SK-N-SH (cell line): Measurements from ENCODE around the gene PHTF1. TPM values are rescaled to one million over a fixed set of nuclear protein-coding genes. Genes with fewer than 3 reads are reported as not detected.

Source experiments
- CTCF ChIA-PET: fragments of 300-600, 350-600 bp; formaldehyde crosslinking; extraction: SDS; loops from one replicate; lab custom pipeline; 2021; lab: Yijun Ruan, JAX
- POLR2A ChIA-PET: fragments of 350-600 bp; sonication (Branson Sonifier 250); formaldehyde crosslinking; extraction: SDS; loops from one replicate; lab custom pipeline; 2020; ENCODE audit warnings: antibody characterized with exemption, inconsistent platforms; lab: Yijun Ruan, JAX
- DNase-seq: peaks from one replicate; pipeline ENCODE4 v3.0.0; 2012
- H2AFZ ChIP-seq: fragments of 200-600 bp; sonication (generic); 2 replicates; pipeline ENCODE4 v1.8.1; 2016; ENCODE audit warnings: antibody characterized with exemption, mild to moderate bottlenecking, low read depth
- H3F3A ChIP-seq: fragments of 200-600 bp; sonication (generic); replicated peaks from 2 replicates; pipeline ENCODE3; 2016; ENCODE audit warnings: antibody characterized with exemption, mild to moderate bottlenecking; ENCODE audit not compliant: insufficient read depth
- H3K27ac ChIP-seq, 2 experiments: fragments of 200-500 bp in 1 of 2; fragments of 200-600 bp in 1 of 2; sonication (Bioruptor generic) in 1 of 2; sonication (generic), shearing (Covaris generic) in 1 of 2; 2 replicates each; pipeline versions ENCODE4 v1.5.1 to v1.6.1; 2014 to 2016; ENCODE audit warnings: low read depth in 2 of 2, inconsistent platforms in 1 of 2, low read length in 1 of 2, mild to moderate bottlenecking in 1 of 2, mixed read lengths in 1 of 2
- H3K27me3 ChIP-seq: fragments of 200-600 bp; sonication (generic), shearing (Covaris generic); 2 replicates; pipeline ENCODE4 v1.6.1; 2016; ENCODE audit warnings: mixed run types; ENCODE audit not compliant: insufficient read depth
- H3K36me3 ChIP-seq, 2 experiments: fragments of 200-500 bp in 1 of 2; fragments of 200-600 bp in 1 of 2; sonication (Bioruptor generic) in 1 of 2; sonication (generic) in 1 of 2; replicated peaks in 1 of 2; 2 replicates each; pipeline versions ENCODE3 to v1.5.1; 2014 to 2016; ENCODE audit warnings: low read length in 1 of 2, mild to moderate bottlenecking in 1 of 2; ENCODE audit not compliant: insufficient read depth in 2 of 2, control insufficient read depth in 1 of 2
- H3K4me1 ChIP-seq, 2 experiments: fragments of 200-500 bp in 1 of 2; fragments of 200-600 bp in 1 of 2; sonication (Bioruptor generic) in 1 of 2; sonication (generic), shearing (Covaris generic) in 1 of 2; 2 replicates each; pipeline versions ENCODE4 v1.5.1 to v1.6.1; 2014 to 2016; ENCODE audit warnings: low read depth in 1 of 2, low read length in 1 of 2, mixed run types in 1 of 2; ENCODE audit not compliant: insufficient read depth in 2 of 2, control insufficient read depth in 1 of 2
- H3K4me2 ChIP-seq: fragments of 200-600 bp; sonication (generic), shearing (Covaris generic); 2 replicates; pipeline ENCODE4 v1.6.1; 2017; ENCODE audit warnings: mixed run types
- H3K4me3 ChIP-seq, 2 experiments: fragments of 200-500 bp in 1 of 2; fragments of 200-600 bp in 1 of 2; sonication (Bioruptor generic) in 1 of 2; sonication (generic), shearing (Covaris generic) in 1 of 2; 2 replicates each; pipeline versions ENCODE4 v1.5.1 to v1.8.1; 2014 to 2016; ENCODE audit warnings: low read depth in 2 of 2, inconsistent platforms in 1 of 2, low read length in 1 of 2, mild to moderate bottlenecking in 1 of 2, mixed read lengths in 1 of 2, moderate library complexity in 1 of 2
- H3K79me2 ChIP-seq: fragments of 200-600 bp; sonication (generic); 2 replicates; pipeline ENCODE4 v1.8.1; 2017; ENCODE audit warnings: mild to moderate bottlenecking; ENCODE audit not compliant: insufficient read depth
- H3K9ac ChIP-seq: fragments of 200-600 bp; sonication (generic); 2 replicates; pipeline ENCODE4 v1.6.1; 2017; ENCODE audit warnings: mixed run types
- H3K9me2 ChIP-seq: fragments of 200-600 bp; sonication (generic); 2 replicates; pipeline ENCODE4 v1.6.1; 2017; ENCODE audit warnings: mixed run types
- H3K9me3 ChIP-seq: fragments of 200-600 bp; sonication (generic); 2 replicates; pipeline ENCODE4 v1.6.1; 2017; ENCODE audit warnings: mixed run types, mild to moderate bottlenecking, moderate library complexity
- H4K20me1 ChIP-seq: fragments of 200-600 bp; sonication (generic); 2 replicates; pipeline ENCODE4 v1.6.1; 2017; ENCODE audit warnings: mild to moderate bottlenecking, mixed run types; ENCODE audit not compliant: insufficient read depth
- CHD2 ChIP-seq: fragments of 150-350 bp; IDR thresholded peaks from 2 replicates; pipeline ENCODE4 v1.6.1; 2018; ENCODE audit warnings: low read length; ENCODE audit not compliant: partially characterized antibody
- ELF1 ChIP-seq: IDR thresholded peaks from 2 replicates; pipeline ENCODE4 v1.4.0; 2012
- FOSL2 ChIP-seq: IDR thresholded peaks from 2 replicates; pipeline ENCODE4 v1.4.0; 2012; ENCODE audit warnings: low read depth, mild to moderate bottlenecking, moderate library complexity, borderline replicate concordance
- FOXJ3 ChIP-seq: sonication (generic); formaldehyde crosslinking; IDR thresholded peaks from 2 replicates; pipeline ENCODE4 v1.5.1; 2020; ENCODE audit warnings: mild to moderate bottlenecking, missing genetic modification reagents
- GATA2 ChIP-seq: sonication (generic); formaldehyde crosslinking; IDR thresholded peaks from 2 replicates; pipeline ENCODE4 v1.5.0; 2020; ENCODE audit warnings: mild to moderate bottlenecking, missing genetic modification reagents
- IRF3 ChIP-seq: fragments of 150-350 bp; IDR thresholded peaks from 2 replicates; pipeline ENCODE4 v1.6.1; 2016; ENCODE audit warnings: mild to moderate bottlenecking, low read depth, low read length
- JUND ChIP-seq: IDR thresholded peaks from 2 replicates; pipeline ENCODE4 v1.4.0; 2012
- MAX ChIP-seq: IDR thresholded peaks from 2 replicates; pipeline ENCODE4 v1.4.0; 2012; ENCODE audit warnings: low read depth
- MEF2A ChIP-seq: IDR thresholded peaks from 2 replicates; pipeline ENCODE4 v1.4.0; 2012; ENCODE audit warnings: low read depth, borderline replicate concordance
- MXI1 ChIP-seq: IDR thresholded peaks from 2 replicates; pipeline ENCODE4 v1.6.1; 2012; ENCODE audit warnings: mild to moderate bottlenecking, low read depth, low read length, improper control_type of control experiment
- NFIC ChIP-seq: IDR thresholded peaks from 2 replicates; pipeline ENCODE4 v1.4.0; 2012; ENCODE audit warnings: borderline replicate concordance
- POLR2AphosphoS5 ChIP-seq: IDR thresholded peaks from 2 replicates; pipeline ENCODE4 v1.6.1; 2012; ENCODE audit warnings: low read depth, low read length
- RCOR1 ChIP-seq: fragments of 150-350 bp; IDR thresholded peaks from 2 replicates; pipeline ENCODE4 v1.6.1; 2017; ENCODE audit warnings: antibody characterized with exemption, low read length
- RFX5 ChIP-seq: IDR thresholded peaks from 2 replicates; pipeline ENCODE4 v1.6.1; 2012; ENCODE audit warnings: mild to moderate bottlenecking, improper control_type of control experiment, low read length
- RXRA ChIP-seq: IDR thresholded peaks from 2 replicates; pipeline ENCODE4 v1.4.0; 2012; ENCODE audit warnings: low read depth, mild to moderate bottlenecking, borderline replicate concordance
- SMC3 ChIP-seq: IDR thresholded peaks from 2 replicates; pipeline ENCODE4 v1.6.1; 2012; ENCODE audit warnings: low read depth, low read length, improper control_type of control experiment
- TAF1 ChIP-seq: IDR thresholded peaks from 2 replicates; pipeline ENCODE4 v1.6.1; 2012; ENCODE audit warnings: low read depth, mild to moderate bottlenecking, low read length, moderate library complexity, borderline replicate concordance
- TCF12 ChIP-seq: IDR thresholded peaks from 2 replicates; pipeline ENCODE4 v1.4.0; 2012
- TEAD4 ChIP-seq: IDR thresholded peaks from 2 replicates; pipeline ENCODE4 v1.4.0; 2012; ENCODE audit warnings: mild to moderate bottlenecking, borderline replicate concordance; ENCODE audit not compliant: insufficient read depth
- USF1 ChIP-seq: IDR thresholded peaks from 2 replicates; pipeline ENCODE4 v1.4.0; 2012; ENCODE audit warnings: low read depth, borderline replicate concordance
- WGBS: methylation state at CpG from one replicate; pipeline ENCODE4 v1.1.6; 2017; ENCODE audit warnings: low lambda C conversion rate; 5-methylcytosine and 5-hydroxymethylcytosine counted together
- polyA plus RNA-seq, 3 experiments: library from polyadenylated mRNA; depleted of rRNA; stranded (reverse); fragments of >200 nt; gene quantifications; 2 replicates each; pipeline ENCODE4 v1.2.3, GENCODE V29; 2012

The PHTF1 gene
- polyA plus RNA-seq, 1 of the 3 experiments (the other 2 are of a cell fraction), result 10.8 TPM

- CTCF ChIA-PET, result no interaction called here
- Histone ChIP-seq H4K20me1 (no peaks in the 10 kb centered on the region), H3F3A (peaks cover 17% of the 10 kb centered on the region), H3K4me2 (no peak overlapping the region), H3K36me3 (peaks cover 10 to 24% of the 10 kb centered on the region in 2 experiments), H3K9ac (no peak overlapping the region), H3K27ac (peak overlapping the region; percentile 39 to 62), H3K4me1 (peaks cover 0 to 16% of the 10 kb centered on the region in 2 experiments; a peak in 2 of 4 replicates), H3K9me2 (no peaks in the 10 kb centered on the region), H2AFZ (no peak overlapping the region), H3K79me2 (no peaks in the 10 kb centered on the region), H3K27me3 (no peaks in the 10 kb centered on the region), H3K9me3 (no peaks in the 10 kb centered on the region), H3K4me3 (no peak overlapping the region)
- 81% methylated on average over 1 of the region's 1 CpG for WGBS
- POLR2A ChIA-PET, result no interaction called here
- no peak for DNase-seq
- TF ChIP-seq NFIC, result no peak
- TF ChIP-seq TCF12, result peak; percentile 46
These were observed 97.2 kb downstream of the PHTF1 start for GRCh38 chr1:113662101-113662500.

GRCh38 chr1:113660088-113660487, 99.2 kb downstream of the PHTF1 start:
- Histone ChIP-seq H4K20me1 (no peaks in the 10 kb centered on the region), H3K27me3 (no peaks in the 10 kb centered on the region), H3F3A (peaks cover 17% of the 10 kb centered on the region), H2AFZ (no peak overlapping the region), H3K4me2 (no peak overlapping the region), H3K27ac (peak overlapping the region in 1 of 2 experiments; percentile 58; a peak in 2 of 4 replicates), H3K79me2 (no peaks in the 10 kb centered on the region), H3K9me2 (no peaks in the 10 kb centered on the region), H3K4me3 (no peak overlapping the region), H3K9me3 (no peaks in the 10 kb centered on the region), H3K36me3 (peaks cover 7 to 28% of the 10 kb centered on the region in 2 experiments), H3K9ac (no peak overlapping the region)
- 69% methylated on average over 3 of the region's 3 CpGs for WGBS
- peak; percentile 32 for DNase-seq
- POLR2A ChIA-PET, result no interaction called here
- CTCF ChIA-PET, result interaction anchor here (1.2 kb wide), 2 partner anchors 11 to 16 kb away, joined by 3 to 4 read pairs; no protein-coding TSS in a partner anchor
- TF ChIP-seq RXRA (no peak), FOSL2 (no peak), USF1 (no peak), CHD2 (no peak), TEAD4 (no peak), MXI1 (no peak), FOXJ3 (CRISPR knock-in tag) (no peak), ELF1 (no peak), SMC3 (no peak), GATA2 (no peak)
- TF ChIP-seq, all 33 proteins: peak for 0
- H3K4me1 ChIP-seq, result peaks cover 0 to 16% of the 10 kb centered on the region in 2 experiments; a peak in 2 of 4 replicates

- 0 out of 2 replicates have a peak overlapping the region, but pooled peaks have one; percentile 33 for H3K4me2 ChIP-seq
- no peaks in the 10 kb centered on the region for H3K79me2 ChIP-seq
- H3F3A ChIP-seq, result peaks cover 17% of the 10 kb centered on the region
- 83% methylated on average over 4 of the region's 4 CpGs for WGBS
- H3K27ac ChIP-seq, result peak overlapping the region; percentile 16 to 58; a peak in 2 of 4 replicates
- ChIA-PET POLR2A (no interaction called here), CTCF (interaction anchor here (0.6 to 1.2 kb wide), 2 partner anchors 17 to 551 kb away, joined by 3 to 4 read pairs; no protein-coding TSS in a partner anchor)
- H3K27me3 ChIP-seq, result no peaks in the 10 kb centered on the region
- no peak overlapping the region for H2AFZ ChIP-seq
- H3K36me3 ChIP-seq, result peaks cover 10 to 32% of the 10 kb centered on the region in 2 experiments
- H4K20me1 ChIP-seq, result no peaks in the 10 kb centered on the region
- DNase-seq, result no peak
- peaks cover 0 to 16% of the 10 kb centered on the region in 2 experiments; a peak in 2 of 4 replicates for H3K4me1 ChIP-seq
- no peak overlapping the region; a peak in 1 of 4 replicates for H3K4me3 ChIP-seq
- no peaks in the 10 kb centered on the region for H3K9me2 ChIP-seq
- H3K9ac ChIP-seq, result no peak overlapping the region
- H3K9me3 ChIP-seq, result no peaks in the 10 kb centered on the region
- TF ChIP-seq GATA2 (no peak), IRF3 (no peak), RCOR1 (no peak), SMC3 (no peak), USF1 (no peak), RFX5 (no peak), FOXJ3 (CRISPR knock-in tag) (no peak), JUND (no peak), MAX (no peak), MEF2A (no peak), POLR2AphosphoS5 (no peak), TCF12 (no peak), TAF1 (no peak), MXI1 (no peak)
These were observed 99.7 kb downstream of the PHTF1 start for GRCh38 chr1:113659556-113659955.
